Measurements from ENCODE around the gene TRMT1L.

TRMT1L gene

DNA sequence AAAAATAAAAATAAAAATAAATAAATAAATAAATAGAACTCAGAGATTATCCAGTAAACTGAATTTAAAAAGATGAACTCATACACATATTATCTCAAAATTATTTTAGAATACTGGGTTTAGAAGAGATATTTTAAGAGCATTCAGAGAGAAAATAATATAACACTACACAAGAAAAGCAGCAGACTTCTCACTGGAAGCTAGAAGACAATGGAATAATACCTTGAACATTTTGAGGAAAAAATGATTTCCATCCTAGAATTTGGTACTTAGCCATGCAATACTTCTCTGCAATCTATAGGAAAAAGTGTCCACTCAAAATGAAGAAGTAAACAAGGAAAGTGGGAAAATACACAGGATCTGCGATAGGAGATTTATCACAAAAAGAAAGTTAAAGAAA is 24.2 kb downstream of the TRMT1L start:
- Histone ChIP-seq H3K4me3 (no peak overlapping the region), H3K27ac (no peak overlapping the region)

DNA sequence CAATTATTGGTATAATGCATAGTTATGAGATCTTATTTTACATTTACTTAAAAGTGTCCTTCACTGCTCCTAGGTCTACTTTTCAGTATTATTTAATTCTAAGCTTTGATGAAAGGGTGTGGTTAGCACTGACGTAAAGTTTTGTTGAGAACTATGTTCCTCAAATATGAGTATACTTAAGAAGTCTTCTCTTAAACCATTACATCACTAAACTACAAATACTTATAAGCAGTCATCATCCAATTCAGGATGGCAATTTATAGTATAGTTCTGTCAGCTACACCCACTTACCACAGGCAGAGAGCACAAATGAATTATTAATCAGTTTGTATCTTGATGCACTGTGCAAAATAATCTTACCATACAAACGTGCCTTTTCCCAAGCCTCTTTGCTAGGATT is 27.0 kb downstream of the TRMT1L start:
- Histone ChIP-seq H3K27ac (no peak overlapping the region), H3K4me3 (no peak overlapping the region)

DNA sequence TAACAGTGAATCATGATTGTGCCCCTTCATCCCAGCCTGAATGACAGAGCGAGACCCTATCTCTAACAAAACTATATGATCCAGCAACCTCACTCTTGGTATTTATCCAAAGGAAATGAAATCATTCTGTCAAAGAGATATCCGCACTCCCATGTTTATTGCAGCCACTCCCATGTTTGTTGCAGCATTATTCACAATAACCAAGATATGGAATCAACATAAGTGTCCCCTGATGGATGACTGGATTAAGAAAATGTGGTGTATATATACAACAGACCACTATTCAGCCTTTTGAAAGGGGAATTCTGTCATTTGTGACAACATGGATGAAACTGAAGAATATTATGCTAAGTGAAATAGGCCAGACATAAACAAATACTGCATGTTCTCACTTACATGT is 44.4 kb downstream of the TRMT1L start:
- Histone ChIP-seq H3K27ac (no peak overlapping the region), H3K4me3 (no peak overlapping the region)

DNA sequence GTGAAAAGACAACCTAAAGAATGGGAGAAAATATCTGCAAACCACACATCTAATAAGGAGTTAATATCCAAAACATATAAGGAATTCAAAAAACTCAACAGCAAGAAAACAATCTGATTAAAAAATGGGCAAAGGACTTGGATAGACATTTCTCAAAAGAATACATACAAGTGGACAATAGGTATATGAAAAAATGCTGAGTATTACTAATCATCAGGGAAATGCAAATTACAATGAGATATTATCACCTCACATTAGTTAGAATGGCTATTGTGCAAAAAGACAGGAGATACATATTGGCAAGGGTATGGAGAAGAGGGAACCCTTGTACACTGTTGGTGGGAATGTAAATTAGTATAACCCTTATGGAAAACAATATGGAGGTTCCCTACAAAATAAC is 44.9 kb downstream of the TRMT1L start:
- Histone ChIP-seq H3K4me3 (no peak overlapping the region), H3K27ac (no peak overlapping the region)

DNA sequence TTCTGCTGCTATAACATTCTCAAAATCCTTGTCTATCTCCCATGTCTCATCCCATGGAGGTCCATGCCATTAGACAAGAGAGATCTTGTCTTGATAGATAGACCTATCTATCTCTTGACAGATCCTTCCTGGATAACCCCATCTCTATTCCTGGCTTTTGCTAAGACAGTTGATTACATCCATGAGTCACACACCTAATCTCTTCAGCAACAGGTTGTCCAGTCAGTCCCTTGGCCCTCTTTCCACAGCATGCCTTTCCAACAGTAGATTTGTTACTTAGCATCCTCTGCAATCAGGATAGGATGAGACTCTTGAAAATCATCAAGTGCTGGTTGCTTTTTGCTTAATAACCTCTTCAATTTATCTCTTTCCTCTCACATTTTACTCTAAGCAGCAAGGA is 46.6 kb downstream of the TRMT1L start:
- H3K27ac ChIP-seq, result no peak overlapping the region

DNA sequence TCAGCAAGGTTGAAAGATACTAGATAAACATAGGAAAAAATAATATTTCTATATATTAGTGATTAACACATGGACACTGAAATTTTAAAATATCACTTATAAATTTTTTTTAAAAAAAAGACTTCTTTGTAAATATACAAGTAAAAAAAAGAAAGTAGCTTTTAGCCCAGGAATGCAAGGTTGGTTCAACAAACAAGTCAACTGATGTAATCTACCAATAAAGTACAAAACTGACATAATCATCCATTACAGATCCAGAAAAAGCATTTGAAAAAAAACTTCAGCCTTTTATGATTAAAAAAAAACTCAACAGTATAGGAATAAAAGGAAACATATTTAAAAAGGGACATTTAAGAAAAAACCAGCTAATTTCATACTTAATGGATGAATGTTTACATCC is 48.4 kb downstream of the TRMT1L start:
- Histone ChIP-seq H3K4me3 (no peak overlapping the region), H3K27ac (no peak overlapping the region)

More for the DNA sequence above, 46.6 kb downstream of the TRMT1L start:
- H3K4me3 ChIP-seq, result no peak overlapping the region

DNA sequence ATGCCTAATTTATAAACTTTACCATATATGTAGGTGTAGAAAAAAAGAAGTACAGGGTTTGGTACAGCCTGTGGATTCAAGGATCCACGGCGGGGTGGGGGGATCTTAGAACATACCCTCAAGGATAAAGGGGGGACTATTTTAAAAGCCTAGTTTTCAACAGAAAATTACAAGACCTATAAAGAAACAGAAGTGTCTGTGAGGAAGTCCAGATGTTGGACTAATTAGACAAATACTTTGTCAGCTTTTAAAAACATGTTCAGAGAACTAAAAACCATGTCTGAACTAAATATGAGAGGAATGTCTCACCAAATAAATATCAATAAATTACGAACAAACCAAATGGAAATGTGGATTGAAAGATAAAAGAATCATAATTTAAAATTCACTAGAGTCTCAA is 51.6 kb downstream of the TRMT1L start:
- no peak overlapping the region for H3K27ac ChIP-seq
- H3K4me3 ChIP-seq, result no peak overlapping the region

DNA sequence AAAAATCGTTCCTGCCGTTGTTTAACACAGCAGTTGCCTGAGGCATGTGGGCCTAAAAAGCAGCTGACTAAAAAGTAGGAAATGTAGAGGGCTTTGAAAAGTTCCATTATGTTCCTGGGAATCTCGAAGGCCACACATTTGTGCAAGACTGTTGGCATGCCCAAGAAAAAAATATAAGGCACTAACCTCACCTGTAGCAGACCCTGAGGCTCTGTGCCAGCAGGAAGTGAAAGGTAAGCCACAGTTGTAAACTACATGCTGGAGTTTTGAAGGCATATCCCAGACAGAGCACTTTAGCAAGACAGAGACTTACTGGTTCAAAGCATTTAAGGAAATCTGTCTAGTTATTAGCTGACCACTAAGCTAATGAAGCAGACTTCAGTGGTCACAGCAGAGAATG is 52.7 kb downstream of the TRMT1L start:
- no peak overlapping the region for H3K4me3 ChIP-seq
- no peak overlapping the region for H3K27ac ChIP-seq

DNA sequence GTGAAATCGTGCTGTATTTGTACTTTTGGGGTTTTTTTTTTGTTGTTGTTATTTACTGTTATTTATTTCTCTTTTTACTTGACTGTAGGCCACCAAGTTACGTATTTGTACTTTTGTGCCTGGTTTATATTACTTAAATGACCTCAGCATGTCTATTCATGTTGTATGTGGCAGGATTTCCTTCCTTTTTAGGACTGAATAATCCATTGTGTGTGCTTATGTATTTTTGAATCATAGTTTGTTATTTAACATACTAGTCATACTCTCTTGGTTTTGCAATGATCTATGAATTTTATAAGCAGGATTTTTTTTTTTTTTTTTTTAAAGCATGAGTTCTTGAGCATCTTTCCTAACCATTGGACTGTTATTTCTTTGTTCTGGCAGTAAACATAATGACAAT is 60.2 kb downstream of the TRMT1L start:
- Histone ChIP-seq H3K27ac (peak overlapping the region in 3 of 21 experiments; percentile 10 to 42 (median 28)), H3K4me3 (no peak overlapping the region)

DNA sequence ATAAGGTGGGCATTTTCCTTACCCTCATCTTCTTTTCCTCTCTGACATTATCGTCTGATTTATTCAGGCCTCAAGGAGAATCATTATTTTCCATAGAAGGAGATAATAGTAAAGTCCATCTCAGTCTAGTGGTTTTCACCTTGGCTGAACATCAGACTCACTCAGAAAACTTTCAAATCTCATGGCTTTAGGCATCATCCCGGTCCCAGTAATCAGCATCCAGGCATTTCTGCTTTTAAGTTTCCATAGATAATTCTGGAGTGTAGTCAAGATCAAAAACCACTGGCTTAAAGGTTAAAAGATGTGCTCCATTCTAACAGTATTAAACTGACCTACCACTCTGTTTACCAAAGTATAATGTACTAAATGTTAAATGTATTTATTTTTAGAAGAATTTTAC is 62.0 kb downstream of the TRMT1L start:
- H3K4me3 ChIP-seq, result no peak overlapping the region

DNA sequence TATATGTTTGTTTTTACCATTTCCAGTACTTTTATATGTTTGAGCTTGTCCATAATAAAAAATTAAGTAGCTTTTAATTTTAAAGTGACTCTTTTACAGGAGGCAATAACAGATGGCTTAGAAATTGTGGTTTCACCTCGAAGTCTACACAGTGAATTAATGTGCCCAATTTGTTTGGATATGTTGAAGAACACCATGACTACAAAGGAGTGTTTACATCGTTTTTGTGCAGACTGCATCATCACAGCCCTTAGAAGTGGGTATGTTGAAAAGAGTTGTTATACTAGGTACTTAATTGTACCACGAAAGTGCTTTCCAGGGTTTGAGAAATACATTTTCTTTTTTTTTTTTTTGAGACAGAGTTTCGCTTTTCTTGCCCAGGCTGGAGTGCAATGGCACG is 65.3 kb downstream of the TRMT1L start:
- H3K27ac ChIP-seq, result no peak overlapping the region
- no peak overlapping the region for H3K4me3 ChIP-seq

More for the DNA sequence above, 62.0 kb downstream of the TRMT1L start:
- H3K27ac ChIP-seq, result no peak overlapping the region

DNA sequence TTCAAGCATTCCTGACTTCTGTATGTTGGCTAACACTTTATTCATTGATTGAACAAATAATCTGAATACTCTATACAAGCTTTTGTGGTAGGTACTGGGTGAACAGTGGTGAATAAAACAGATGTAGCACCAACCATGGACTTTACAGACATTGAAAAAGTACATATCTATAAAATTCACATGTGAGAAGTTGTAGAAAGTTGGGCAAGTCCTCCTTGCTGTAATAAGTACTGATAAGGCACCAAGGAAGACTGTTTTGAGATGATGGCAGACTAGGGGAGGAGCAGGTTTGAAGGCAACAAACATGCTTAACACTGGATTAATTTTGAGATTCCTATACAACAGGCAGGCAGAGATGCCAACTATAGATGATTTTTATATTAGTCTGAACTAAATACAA is 69.0 kb downstream of the TRMT1L start:
- no peak overlapping the region for H3K27ac ChIP-seq

DNA sequence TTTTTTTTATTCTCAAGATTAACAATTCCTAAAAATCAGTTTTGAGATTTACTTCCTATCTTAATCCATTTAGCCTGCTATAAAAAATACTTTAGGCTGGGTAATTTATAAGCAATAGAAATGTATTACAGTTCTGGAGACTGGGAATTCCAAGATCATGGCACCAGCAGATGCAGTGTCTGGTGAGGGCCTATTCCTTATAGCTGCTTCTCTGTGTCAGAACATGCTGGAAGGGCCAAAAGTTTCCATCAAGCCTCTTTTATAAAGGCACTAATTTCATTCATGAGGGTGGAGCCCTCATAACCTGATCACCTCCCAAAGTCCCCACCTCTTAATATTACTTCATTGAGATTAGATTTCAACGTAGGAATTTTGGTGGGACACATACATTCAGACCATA is 69.7 kb downstream of the TRMT1L start:
- Histone ChIP-seq H3K4me3 (no peak overlapping the region), H3K27ac (no peak overlapping the region)

More for the DNA sequence above, 69.0 kb downstream of the TRMT1L start:
- H3K4me3 ChIP-seq, result no peak overlapping the region

DNA sequence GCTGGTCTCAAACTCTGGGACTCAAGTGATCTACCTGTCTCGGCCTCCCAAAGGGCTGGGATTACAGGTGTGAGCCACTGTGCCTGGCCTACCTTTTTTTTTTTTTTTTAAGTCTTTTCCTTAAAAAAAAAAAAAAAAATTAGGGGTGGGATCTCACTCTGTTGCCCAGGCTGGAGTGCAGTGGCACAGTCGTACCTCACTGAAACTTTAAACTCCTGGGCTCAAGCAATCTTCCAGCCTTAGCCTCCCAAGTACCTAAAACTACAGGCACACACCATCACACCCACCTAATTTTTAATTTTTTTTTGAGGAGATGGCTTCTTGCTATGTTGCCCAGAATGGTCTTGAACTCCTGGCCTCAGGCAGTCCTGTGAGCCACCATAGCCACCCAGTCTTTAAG is 72.9 kb downstream of the TRMT1L start:
- Histone ChIP-seq H3K4me3 (no peak overlapping the region), H3K27ac (no peak overlapping the region)

DNA sequence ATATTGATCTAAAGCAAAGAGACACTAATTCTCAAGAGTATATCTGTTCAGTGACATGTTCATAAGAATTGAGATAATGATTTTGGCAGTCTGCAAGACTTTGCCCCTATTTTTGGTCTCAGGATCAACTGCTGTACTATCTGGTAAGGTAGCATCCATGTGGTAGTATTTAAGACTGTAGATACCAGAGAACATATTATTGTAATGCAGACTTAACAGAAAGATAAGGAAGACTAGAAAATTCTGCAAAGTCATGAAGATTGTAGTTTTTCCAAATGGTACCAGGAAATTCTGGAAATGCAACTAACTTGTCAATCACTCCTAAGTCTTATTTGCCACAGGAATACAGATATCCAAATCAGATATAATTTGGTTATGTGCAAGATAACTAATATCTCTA is 76.3 kb downstream of the TRMT1L start:
- H3K27ac ChIP-seq, result no peak overlapping the region
- no peak overlapping the region for H3K4me3 ChIP-seq

DNA sequence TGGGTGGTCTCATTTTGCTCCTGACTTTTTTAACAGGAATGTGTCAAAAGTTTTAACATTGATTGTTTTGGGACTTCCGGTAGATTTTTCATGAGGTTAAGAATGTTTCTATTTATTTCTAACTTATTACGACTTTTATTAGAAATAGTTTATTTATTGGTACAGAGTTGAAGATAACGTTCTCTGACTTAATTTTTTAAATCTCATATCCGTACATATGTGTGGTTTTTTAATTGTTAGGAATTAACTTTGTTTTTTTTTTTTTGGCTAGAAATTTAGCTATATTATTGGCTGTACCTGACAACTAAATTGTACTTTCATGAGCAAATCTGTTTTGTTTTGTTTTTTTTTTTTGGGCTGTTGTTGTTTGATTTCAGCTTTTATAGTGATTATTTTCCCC is 79.4 kb downstream of the TRMT1L start:
- H3K27ac ChIP-seq, result no peak overlapping the region
- no peak overlapping the region for H3K4me3 ChIP-seq

DNA sequence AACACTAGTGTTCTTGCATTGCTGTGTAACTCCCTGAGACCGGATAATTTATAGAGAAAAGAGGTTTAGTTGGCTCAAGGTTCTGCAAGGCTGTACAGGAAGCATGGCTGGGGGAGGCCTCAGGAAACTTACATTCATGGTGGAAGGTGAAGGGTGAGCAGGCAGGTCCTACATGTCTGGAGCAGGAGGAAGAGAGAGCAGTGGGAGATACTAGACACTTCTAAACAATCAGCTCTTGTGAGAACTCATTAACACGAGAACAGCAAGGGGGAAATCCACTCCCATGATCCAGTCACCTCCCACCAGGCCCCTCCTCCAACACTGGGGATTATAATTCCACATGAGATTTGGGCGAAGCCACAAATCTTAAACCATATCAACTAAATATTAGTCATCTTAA is 81.3 kb downstream of the TRMT1L start:
- H3K4me3 ChIP-seq, result no peak overlapping the region
- no peak overlapping the region for H3K27ac ChIP-seq

DNA sequence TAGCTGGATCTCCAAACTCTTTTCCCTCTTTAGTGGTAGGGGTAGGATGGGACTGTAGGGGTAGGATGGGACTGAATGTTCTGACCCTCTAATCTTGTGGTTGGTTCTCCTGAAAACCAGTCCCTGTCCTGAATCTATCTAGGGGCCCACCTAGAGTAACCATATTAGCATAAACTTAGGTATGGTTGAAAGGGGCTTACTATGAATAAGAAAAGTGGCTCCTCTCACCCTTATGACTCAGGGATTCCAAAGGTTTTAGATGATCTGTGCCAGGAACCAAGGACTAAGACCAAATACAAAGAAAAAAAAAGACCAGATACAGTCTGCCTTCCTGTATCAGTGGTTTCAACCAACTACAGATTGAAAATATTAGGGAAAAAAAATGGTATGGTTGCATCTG is 82.4 kb downstream of the TRMT1L start:
- no peak overlapping the region for H3K27ac ChIP-seq
- no peak overlapping the region for H3K4me3 ChIP-seq

DNA sequence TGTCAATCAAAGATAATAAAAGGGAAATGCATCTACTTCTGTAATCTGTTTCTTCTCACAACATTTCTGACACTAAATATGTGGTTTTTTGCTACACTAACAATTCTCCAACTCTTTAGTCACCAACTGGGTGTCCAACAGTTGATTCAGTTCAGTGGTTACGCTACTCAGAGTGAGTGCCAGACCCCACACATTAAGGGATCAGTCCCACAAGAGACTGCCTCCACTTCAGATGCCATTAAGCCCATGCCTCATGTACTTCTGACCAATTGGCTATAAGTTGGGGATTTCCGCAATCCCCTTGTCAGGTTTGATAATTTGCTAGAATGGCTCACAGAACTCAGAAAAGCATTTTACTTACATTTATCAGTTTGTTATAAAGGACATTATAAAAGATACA is 83.0 kb downstream of the TRMT1L start:
- Histone ChIP-seq H3K27ac (no peak overlapping the region), H3K4me3 (no peak overlapping the region)

DNA sequence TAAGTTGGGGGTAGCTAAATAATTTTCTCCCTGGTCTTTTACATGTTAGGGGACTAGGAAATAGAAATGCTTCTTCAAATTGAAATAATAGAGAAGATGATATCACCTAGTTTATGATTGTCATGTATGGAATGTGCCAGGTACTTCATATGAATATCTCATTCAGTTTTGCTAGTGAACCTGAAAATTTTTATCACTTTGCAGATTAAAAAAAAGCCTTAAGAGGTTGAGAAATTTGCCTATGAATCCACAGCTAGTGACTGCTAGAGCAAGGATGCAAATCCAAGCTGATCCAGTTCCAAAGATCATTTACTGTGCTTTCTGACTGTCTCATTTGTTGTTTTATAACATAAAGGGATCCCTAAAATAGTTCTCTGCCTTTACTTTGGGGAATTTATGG is 86.7 kb downstream of the TRMT1L start:
- H3K27ac ChIP-seq, result no peak overlapping the region
- no peak overlapping the region for H3K4me3 ChIP-seq

DNA sequence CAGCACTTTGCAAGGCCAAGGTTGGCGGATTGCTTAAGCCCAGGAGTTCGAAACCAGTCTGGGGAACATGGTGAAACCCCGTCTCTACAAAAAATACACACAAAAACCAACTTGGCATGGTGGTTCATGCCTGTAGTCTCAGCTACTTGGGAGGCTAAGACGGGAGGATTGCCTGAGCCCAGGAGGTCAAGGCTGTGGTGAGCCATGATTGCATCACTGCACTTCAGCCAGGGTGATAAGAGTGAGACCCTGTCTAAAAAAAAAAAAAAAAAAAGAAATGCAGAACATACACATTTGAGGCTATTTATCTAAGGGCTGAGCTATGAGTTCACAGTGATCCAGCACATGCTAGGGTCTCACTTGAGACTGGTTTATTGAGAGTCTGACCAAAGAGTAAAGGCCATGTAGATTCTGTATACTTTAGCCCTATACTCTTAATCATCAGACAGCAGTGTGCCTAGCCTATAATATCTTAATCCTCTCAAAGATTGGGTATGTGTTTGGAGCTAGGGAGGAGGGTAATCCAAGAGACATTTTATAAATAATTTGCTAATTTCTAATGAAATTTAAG is 87.5 kb downstream of the TRMT1L start:
- H3K27ac ChIP-seq, result no peak overlapping the region
- H3K4me3 ChIP-seq, result no peak overlapping the region

DNA sequence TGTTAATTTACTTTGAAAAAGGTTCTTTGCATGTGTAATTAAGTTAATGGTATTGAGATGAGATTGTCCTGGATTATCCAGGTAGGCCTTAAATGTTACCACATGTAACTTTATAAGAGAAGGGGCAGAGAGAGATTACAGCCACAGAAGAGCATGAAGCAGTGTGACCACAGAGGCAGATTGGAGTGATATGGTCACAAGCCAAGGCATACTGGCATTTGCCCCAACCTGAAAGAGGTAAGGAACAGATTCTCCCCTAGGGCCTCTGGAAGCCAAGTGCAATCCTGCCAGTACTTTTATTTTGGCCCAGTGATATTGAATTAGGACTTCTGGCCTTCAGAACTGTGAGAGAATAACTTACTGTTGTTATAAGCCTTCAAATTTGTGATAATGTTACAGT is 88.4 kb downstream of the TRMT1L start:
- no peak overlapping the region for H3K27ac ChIP-seq
- H3K4me3 ChIP-seq, result no peak overlapping the region

Measured in skin epidermis (tissue), 12 donors.